Measurements from ENCODE around the gene ITPKA. TPM values are rescaled to one million over a fixed set of nuclear protein-coding genes. Genes with fewer than 3 reads are reported as not detected.
A peak's percentile ranks its signal among the peaks of the same experiment; 100 is the strongest.

Gene ITPKA
- total RNA-seq, 2 donors from 2014 or later = 4.4 TPM; not detected in 1

DNA sequence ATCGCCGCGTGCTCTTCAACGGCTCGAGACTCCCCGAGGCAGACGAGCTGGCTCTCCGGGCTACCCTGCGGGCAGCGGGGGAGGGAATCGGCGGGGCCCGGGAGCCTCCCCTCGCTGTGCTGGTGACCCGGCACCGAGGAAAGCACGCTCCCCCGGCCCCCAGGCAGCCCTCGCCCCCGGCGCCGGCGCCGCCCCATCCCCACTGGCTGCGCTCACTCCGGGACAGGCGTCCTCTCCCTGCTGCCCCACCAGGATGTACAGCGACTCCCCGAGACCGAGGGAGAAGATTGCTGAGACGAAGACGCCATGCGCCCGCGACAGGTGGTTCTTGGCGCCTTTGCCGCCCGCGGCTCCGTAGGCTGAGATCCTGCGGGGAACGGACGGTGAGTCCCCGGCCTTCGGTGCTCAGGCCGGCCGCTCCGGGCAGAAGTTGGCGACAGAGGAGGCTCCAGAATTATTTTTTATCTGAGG, 18.3 kb downstream of the ITPKA start:
- Histone ChIP-seq H3K4me1 (ENCODE audit: control insufficient read depth in 1 of 2, low read depth in 2 of 2) (peaks cover 18 to 25% of the 10 kb centered on the region in 2 donors), H3K36me3 (no peaks in the 10 kb centered on the region), H3K9me3 (no peaks in the 10 kb centered on the region), H3K27ac (no peak overlapping the region), H3K27me3 (replicated peaks; ENCODE audit: insufficient read depth) (peaks cover 16% of the 10 kb centered on the region), H3K4me3 (peak overlapping the region; percentile 61)
- DNase-seq (ENCODE audit: low spot score) (no peak), ATAC-seq (ENCODE audit: insufficient number of reproducible peaks, low FRiP score, low read depth) (no peak)
- TF ChIP-seq CTCF (IDR thresholded peaks at IDR 0.05) = no peak

DNA sequence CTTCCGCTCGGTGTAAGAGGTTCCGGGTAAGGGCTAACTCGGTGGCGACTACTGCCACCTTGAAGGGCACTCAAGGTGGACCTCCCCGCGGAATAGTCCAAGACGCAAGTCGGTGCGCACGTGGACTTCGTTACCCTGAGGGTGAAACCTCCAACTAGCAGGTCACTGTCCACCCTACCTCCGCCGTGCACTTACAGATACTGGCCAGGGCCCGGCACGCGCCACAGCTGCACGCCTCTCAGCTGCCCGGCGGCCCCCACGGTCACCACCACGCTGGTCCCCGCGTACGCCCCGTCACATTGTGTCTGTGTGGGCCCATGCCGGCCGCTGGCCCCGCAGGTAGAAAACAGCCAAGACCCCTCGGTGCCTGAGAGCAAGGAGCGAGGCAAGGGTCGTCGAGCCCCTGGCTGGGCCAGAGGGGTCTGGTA, 18.9 kb downstream of the ITPKA start:
- Histone ChIP-seq H3K27ac (peak overlapping the region in 1 of 2 donors; percentile 38), H3K36me3 (no peaks in the 10 kb centered on the region), H3K4me3 (peak overlapping the region; percentile 61), H3K27me3 (replicated peaks; ENCODE audit: insufficient read depth) (peaks cover 16% of the 10 kb centered on the region), H3K9me3 (no peaks in the 10 kb centered on the region), H3K4me1 (ENCODE audit: control insufficient read depth in 1 of 2, low read depth in 2 of 2) (peaks cover 18 to 25% of the 10 kb centered on the region in 2 donors)
- DNase-seq (ENCODE audit: low spot score) (no peak), ATAC-seq (ENCODE audit: insufficient number of reproducible peaks, low FRiP score, low read depth) (no peak)
- no peak for TF ChIP-seq CTCF (IDR thresholded peaks at IDR 0.05)

- H3K9me3 ChIP-seq = no peaks in the 10 kb centered on the region
- peak overlapping the region; percentile 61 for H3K4me3 ChIP-seq
- no peak for DNase-seq (ENCODE audit: low spot score)
- H3K27me3 ChIP-seq (replicated peaks; ENCODE audit: insufficient read depth) = peaks cover 16% of the 10 kb centered on the region
- H3K27ac ChIP-seq = peak overlapping the region in 1 of 2 donors; percentile 38
- H3K4me1 ChIP-seq (ENCODE audit: control insufficient read depth in 1 of 2, low read depth in 2 of 2) = peaks cover 18 to 25% of the 10 kb centered on the region in 2 donors
- no peaks in the 10 kb centered on the region for H3K36me3 ChIP-seq
- ATAC-seq (ENCODE audit: insufficient number of reproducible peaks, low FRiP score, low read depth) = no peak
- no peak for TF ChIP-seq CTCF (IDR thresholded peaks at IDR 0.05)
Observed at GRCh38 chr15:41512940-41513505, 19.3 kb downstream of the ITPKA start.

GRCh38 chr15:41513506-41514227, 20.0 kb downstream of the ITPKA start, which contains the start of gene LTK:
TSS of gene LTK (minus strand) at chr15:41513827. CDS start at chr15:41513709, 118 bp downstream.
- TF ChIP-seq CTCF (IDR thresholded peaks at IDR 0.05) = no peak
- Histone ChIP-seq H3K4me1 (ENCODE audit: control insufficient read depth in 1 of 2, low read depth in 2 of 2) (peaks cover 18 to 25% of the 10 kb centered on the region in 2 donors), H3K36me3 (no peaks in the 10 kb centered on the region), H3K4me3 (peak within 1 kb of the TSS; percentile 61), H3K27me3 (replicated peaks; ENCODE audit: insufficient read depth) (peaks cover 16% of the 10 kb centered on the region), H3K27ac (peak within 1 kb of the TSS in 1 of 2 donors; percentile 38), H3K9me3 (no peaks in the 10 kb centered on the region)
- DNase-seq (ENCODE audit: low spot score) (no peak), ATAC-seq (ENCODE audit: insufficient number of reproducible peaks, low FRiP score, low read depth) (no peak)

DNA sequence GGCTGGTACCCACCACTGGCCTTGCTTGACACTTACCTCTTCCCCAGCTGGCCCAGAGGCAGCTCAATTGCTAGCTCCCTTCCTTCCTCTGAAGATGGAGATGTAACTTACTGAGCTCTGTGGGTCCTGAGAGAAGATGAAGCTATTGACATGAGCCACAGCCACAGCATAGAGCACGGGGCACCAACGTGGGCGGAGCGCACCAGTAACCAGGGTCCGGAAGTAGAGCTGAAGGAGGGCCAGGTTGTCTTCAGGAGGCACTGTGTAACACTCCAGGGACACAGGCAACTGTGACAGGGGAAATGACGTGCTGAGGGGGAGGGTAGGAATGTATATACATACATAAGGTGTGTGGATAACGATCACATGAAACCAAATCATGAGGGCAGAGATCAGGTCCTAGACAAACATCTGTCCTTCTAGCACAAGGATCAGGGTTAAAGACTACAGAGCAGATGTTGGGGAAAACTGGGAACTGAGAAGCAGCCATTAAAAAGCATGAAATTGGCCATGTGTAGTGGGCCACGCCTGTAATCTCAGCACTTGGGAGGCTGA, 24.3 kb downstream of the ITPKA start:
- no peak for TF ChIP-seq CTCF (IDR thresholded peaks at IDR 0.05)
- Histone ChIP-seq H3K9me3 (no peaks in the 10 kb centered on the region), H3K4me3 (no peak overlapping the region), H3K27ac (no peak overlapping the region), H3K36me3 (peaks cover 5% of the 10 kb centered on the region), H3K27me3 (replicated peaks; ENCODE audit: insufficient read depth) (peaks cover 7% of the 10 kb centered on the region), H3K4me1 (ENCODE audit: control insufficient read depth in 1 of 2, low read depth in 2 of 2) (peaks cover 8 to 11% of the 10 kb centered on the region in 2 donors)
- ATAC-seq (ENCODE audit: insufficient number of reproducible peaks, low FRiP score, low read depth) (no peak), DNase-seq (ENCODE audit: low spot score) (no peak)
